ENCODE results near the gene NOL8. TPM values are rescaled to one million over a fixed set of nuclear protein-coding genes. Genes with fewer than 3 reads are reported as not detected.
A peak's percentile ranks its signal among the peaks of the same experiment; 100 is the strongest.

The NOL8 gene
- total RNA-seq, 2 donors from 2014 or later = 23.8 to 26.6 TPM

- no peaks in the 10 kb centered on the region for H3K27me3 ChIP-seq (replicated peaks; ENCODE audit: insufficient read depth)
- no peaks in the 10 kb centered on the region for H3K36me3 ChIP-seq
- no peak for TF ChIP-seq POLR2AphosphoS5 (IDR thresholded peaks at IDR 0.05)
- no peak for TF ChIP-seq CTCF (IDR thresholded peaks at IDR 0.05)
- no peak for TF ChIP-seq POLR2A (IDR thresholded peaks at IDR 0.05)
- intact Hi-C loops (cut with DNase I) = no loop called here
- H3K4me3 ChIP-seq = no peak overlapping the region
- no peak overlapping the region for H3K27ac ChIP-seq
- whole genome bisulfite sequencing = 87% methylated on average over 3 of the region's 3 CpGs
- DNase-seq (ENCODE audit: low spot score) = no peak
- peaks cover 7% of the 10 kb centered on the region for H3K4me1 ChIP-seq (replicated peaks)
- H3K9me3 ChIP-seq = no peaks in the 10 kb centered on the region
Measured at GRCh38 chr9:92297611-92298010, 27.5 kb downstream of the NOL8 start.

- Histone ChIP-seq H3K4me1 (replicated peaks) (peaks cover 7% of the 10 kb centered on the region), H3K27ac (no peak overlapping the region), H3K4me3 (no peak overlapping the region), H3K27me3 (replicated peaks; ENCODE audit: insufficient read depth) (no peaks in the 10 kb centered on the region), H3K9me3 (no peaks in the 10 kb centered on the region), H3K36me3 (no peaks in the 10 kb centered on the region)
- peak; percentile 18 for DNase-seq (ENCODE audit: low spot score)
- TF ChIP-seq CTCF (IDR thresholded peaks at IDR 0.05) = no peak
- no peak for TF ChIP-seq POLR2AphosphoS5 (IDR thresholded peaks at IDR 0.05)
- TF ChIP-seq POLR2A (IDR thresholded peaks at IDR 0.05) = no peak
- 47% methylated on average over 4 of the region's 4 CpGs for WGBS
- intact Hi-C loops (cut with DNase I) = no loop called here
Measured at GRCh38 chr9:92295827-92296258, 29.3 kb downstream of the NOL8 start.

- intact Hi-C loops (cut with DNase I) = no loop called here
- no peaks in the 10 kb centered on the region for H3K36me3 ChIP-seq
- no peak for TF ChIP-seq CTCF (IDR thresholded peaks at IDR 0.05)
- TF ChIP-seq POLR2AphosphoS5 (IDR thresholded peaks at IDR 0.05) = no peak
- no peak for TF ChIP-seq POLR2A (IDR thresholded peaks at IDR 0.05)
- H3K27me3 ChIP-seq (replicated peaks; ENCODE audit: insufficient read depth) = no peaks in the 10 kb centered on the region
- H3K4me3 ChIP-seq = no peak overlapping the region
- 59% methylated on average over 7 of the region's 7 CpGs for WGBS
- H3K27ac ChIP-seq = no peak overlapping the region
- H3K9me3 ChIP-seq = no peaks in the 10 kb centered on the region
- DNase-seq (ENCODE audit: low spot score) = no peak
- peaks cover 7% of the 10 kb centered on the region for H3K4me1 ChIP-seq (replicated peaks)
Measured at GRCh38 chr9:92295240-92295790, 29.8 kb downstream of the NOL8 start.

GRCh38 chr9:92294297-92294676, 30.9 kb downstream of the NOL8 start:
- no peak for DNase-seq (ENCODE audit: low spot score)
- H3K9me3 ChIP-seq = no peaks in the 10 kb centered on the region
- intact Hi-C loops (cut with DNase I) = loop anchor here (5.0 kb wide), 1 partner anchor 33 kb away; the partner anchor contains the start of genes CENPP and NOL8
- no peaks in the 10 kb centered on the region for H3K36me3 ChIP-seq
- H3K27me3 ChIP-seq (replicated peaks; ENCODE audit: insufficient read depth) = no peaks in the 10 kb centered on the region
- WGBS = 18% methylated on average over 13 of the region's 13 CpGs
- peak overlapping the region; percentile 50 to 69 for H3K4me3 ChIP-seq
- H3K27ac ChIP-seq = peak overlapping the region; percentile 19 to 62
- TF ChIP-seq POLR2AphosphoS5 (IDR thresholded peaks at IDR 0.05) = no peak
- TF ChIP-seq POLR2A (IDR thresholded peaks at IDR 0.05) = no peak
- TF ChIP-seq CTCF (IDR thresholded peaks at IDR 0.05) = no peak
- peaks cover 7% of the 10 kb centered on the region for H3K4me1 ChIP-seq (replicated peaks)
